Activated CD4-positive, alpha-beta T cell treated with anti-CD3 and anti-CD28 coated beads, Interleukin-2, Interleukin-4, amounts not matched to agents 100 ng/mL and 50 ng/mL, durations not matched to agents 16 hours and 8 hours (primary cell): ENCODE data around the gene C6orf120.

ENCODE experiments used
- DNase-seq: peaks from one replicate; pipeline ENCODE4 v3.0.0-alpha.2; 2020; ENCODE audit warnings: low spot score

The C6orf120 gene

GRCh38 chr6:169725125-169726048 lies 23.5 kb downstream of the C6orf120 start:
- DNase-seq, result no peak

DNA sequence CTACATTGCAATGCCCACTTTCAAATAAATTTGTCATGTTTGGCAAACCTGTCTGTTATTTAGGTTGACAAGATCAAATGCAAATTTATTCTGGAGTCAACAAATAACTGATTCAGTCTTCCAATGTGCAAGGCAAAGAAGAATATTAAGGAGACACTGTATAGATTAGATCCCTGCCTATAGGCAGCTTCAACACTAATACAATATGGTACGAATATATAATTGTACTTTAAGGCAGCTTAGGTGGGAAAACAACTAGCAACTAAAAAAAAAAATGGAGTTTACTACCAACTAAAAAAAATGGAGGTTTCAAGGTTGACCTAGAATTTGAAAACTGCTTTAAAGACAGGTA lies 24.1 kb downstream of the C6orf120 start:
- DNase-seq, result no peak

- DNase-seq, result no peak
Measured at GRCh38 chr6:169726963-169727362, 25.0 kb downstream of the C6orf120 start.

- DNase-seq, result no peak
Measured at GRCh38 chr6:169729961-169730360, 28.0 kb downstream of the C6orf120 start.

DNA sequence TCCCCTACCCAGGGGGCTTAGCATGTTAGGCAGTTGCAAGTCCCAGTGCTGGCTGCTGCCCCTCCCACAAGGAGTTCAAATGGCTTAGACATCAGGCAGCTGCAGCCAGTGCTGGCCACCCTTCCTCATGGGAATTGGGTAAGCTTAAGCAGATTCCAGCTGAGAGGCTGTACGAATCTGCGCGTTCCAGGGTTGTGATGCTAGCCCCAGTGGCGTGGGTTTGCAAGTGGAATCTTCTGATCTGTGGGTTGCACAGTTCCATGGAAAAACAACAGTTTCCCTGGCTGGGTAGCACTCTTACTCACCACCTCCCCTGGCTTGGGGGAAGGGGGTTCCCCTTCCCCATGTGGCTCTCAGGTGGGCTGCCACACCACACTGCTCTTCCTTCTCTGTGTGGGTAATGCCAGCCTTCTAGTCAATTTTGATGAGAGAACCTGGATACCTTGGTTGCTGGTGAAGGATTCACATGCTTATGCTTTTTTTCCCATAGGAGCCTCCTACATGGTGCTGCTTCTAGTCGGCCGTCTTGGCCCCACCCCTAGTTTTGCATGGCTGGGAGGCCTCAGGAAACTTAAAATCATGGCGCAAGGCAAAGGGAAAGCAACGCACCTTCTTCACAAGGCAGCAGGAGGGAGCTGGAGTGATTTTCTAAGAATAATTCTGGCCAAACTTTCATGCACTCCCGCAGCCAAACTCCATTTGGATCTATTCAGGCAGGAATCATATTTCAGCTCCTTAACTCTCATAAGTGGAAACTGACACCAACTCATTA lies 36.5 kb downstream of the C6orf120 start:
- DNase-seq, result no peak

DNA sequence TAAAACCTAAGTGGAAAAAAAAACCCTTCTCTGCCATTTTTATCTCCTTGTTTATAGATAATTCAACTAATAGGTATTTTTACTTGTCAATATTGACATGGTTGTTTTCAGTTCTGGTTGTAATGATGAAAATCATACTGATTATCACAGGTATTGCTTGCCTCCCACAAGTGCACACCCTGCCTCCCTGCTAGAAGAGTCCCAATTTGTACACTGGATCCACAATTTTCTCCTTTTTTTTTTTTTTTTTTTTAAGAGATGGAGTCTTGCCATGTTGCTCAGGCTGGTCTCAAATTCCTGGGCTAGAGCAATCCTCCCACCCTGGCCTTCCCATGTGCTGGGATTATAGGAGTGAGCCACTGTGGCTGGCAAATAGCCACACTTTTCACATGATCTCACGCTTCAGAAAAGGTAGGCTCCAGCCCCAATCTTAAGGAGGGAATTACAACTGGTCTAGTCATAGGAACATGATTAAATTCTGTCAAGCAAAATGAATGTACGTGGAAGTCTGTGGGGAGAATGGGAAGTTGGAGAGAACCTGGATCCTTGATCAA lies 37.1 kb downstream of the C6orf120 start:
- no peak for DNase-seq

DNA sequence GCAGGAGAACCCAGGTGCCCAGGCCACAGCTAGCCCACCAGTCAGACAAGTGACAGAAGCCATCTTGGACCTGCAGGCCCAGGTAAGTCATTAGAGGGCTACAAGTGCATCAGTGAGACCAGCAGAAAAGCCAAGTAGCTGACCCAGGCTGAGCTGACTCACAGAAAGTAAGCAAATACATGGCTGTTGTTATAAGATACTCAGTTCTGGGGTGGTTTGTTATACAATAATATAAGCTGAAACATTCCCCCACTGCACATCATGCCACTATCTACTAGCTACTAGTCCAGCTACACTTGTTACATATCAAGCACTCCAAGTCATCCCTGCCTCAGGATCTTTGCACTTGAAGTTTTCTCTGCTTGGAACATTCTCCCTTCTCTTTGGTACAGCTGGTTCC lies 39.4 kb downstream of the C6orf120 start:
- no peak for DNase-seq

- DNase-seq, result no peak
Measured at GRCh38 chr6:169745405-169745804, 43.5 kb downstream of the C6orf120 start.

DNA sequence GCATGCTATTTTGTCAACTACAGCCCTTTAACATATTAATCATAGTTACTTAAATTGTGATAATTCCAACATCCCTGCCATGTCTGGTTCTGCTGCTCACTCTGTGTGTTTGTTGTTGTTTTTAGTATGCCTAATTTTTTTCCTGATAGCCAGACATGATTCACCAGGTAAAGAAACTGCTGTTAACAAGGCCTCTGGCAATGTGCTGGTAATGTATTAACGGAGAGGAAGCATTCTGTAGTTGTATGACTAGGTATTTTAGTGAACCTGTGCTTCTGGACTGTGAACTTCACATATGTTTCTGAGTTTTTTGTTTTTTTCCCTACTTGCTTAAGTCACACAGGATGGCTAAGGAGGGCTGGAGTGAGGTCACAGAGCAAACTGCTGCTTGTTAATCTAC lies 44.6 kb downstream of the C6orf120 start:
- DNase-seq, result no peak

DNA sequence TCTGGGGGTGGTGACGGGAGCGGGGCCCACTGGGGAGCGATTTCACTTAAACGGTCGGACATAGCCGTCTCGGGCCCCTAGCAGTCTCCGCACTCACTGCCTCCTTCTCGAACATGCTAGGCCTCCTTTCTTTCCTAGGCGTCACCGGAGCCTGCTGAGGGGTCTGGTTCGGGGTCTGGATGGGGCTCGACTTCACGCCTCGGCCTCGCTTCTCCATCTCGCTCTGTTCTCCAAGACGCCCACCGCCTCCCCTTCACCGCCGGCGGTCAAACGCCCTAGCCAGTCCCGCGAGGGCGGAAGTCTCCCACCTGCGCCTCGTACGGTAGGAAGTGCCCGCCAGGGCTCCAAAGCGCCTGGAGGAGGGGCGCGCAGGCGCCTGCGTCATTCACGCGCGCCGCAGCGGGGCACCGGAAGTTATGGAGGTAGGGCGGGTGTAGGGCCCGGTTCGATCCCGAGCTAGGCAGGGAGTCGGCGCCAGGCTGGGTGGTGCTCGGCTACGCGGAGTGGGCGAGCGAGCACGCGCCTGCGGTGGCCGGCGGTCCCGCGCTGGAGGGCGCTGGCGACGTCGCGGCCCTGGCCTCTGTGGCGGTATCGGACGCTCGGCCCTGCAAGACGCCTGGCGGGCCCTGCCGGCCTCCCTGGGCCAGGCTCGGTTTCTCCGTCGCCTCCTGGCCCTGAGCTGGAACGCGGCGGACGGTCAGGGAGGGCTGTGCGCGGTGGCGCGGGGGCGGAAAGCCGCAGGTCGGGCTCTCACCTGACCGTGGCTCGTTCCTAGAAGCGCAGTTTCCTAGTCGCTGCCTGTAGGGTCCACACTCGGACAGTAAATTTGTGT lies 49.5 kb downstream of the C6orf120 start, which contains the start of the genes DYNLT2 and ERMARD:
TSS of gene DYNLT2 (minus strand) at position 331 of the 832 bp plus-strand sequence. CDS start at position 217, 114 bp downstream.
TSS of gene ERMARD (plus strand) at position 381 of the 832 bp plus-strand sequence. CDS start at position 417, 36 bp downstream.
- DNase-seq, result peak; percentile 94

DNA sequence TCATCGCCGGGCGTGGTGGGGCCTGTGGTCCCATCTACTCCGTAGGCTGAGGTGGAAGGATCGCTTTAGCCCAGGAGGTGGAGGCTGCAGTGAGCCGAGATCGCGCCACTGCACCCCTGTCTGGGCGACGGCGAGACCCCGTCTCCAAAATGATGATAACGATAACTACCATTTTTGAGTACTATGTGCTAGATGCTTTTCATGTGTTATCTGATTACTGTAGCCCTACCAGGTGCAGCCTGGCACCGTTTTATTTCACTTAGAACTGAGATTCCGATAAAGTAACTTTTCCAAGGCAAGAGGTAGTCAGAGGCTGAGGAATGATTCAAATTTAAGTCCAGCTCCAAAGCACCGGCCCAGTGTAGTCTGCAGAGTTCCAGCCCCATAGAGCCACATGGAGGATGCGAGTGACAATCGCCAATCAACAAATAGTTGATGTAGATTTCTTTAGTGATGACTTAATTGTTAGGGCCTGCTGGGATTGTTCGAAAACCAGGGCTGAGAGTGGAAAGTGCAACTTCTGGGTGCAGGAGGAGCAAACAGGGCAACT lies 50.2 kb downstream of the C6orf120 start:
- peak; percentile 12 for DNase-seq
